Activated CD8-positive, alpha-beta memory T cell treated with anti-CD3 and anti-CD28 coated beads for 24 hours (primary cell): Measurements from ENCODE around the gene AKAP17A.

Experiments
- DNase-seq: peaks from one replicate; pipeline ENCODE4 v3.0.0-alpha.2; 2020

The AKAP17A gene

GRCh38 chrX:1584237-1585011 is 7.0 kb upstream of the AKAP17A start:
- peak; percentile 42 for DNase-seq

- DNase-seq: peak; percentile 55
These were observed 4.2 kb upstream of the AKAP17A start for GRCh38 chrX:1587161-1587560.

GRCh38 chrX:1589356-1590130 is 1.9 kb upstream of the AKAP17A start:
- DNase-seq: peak; percentile 48

- DNase-seq: peak; percentile 64
These were observed 562 bp downstream of the AKAP17A start for GRCh38 chrX:1591863-1592469.

- peak; percentile 66 for DNase-seq
These were observed 1.2 kb downstream of the AKAP17A start for GRCh38 chrX:1592470-1593142.

GRCh38 chrX:1593286-1594271 is 2.2 kb downstream of the AKAP17A start:
- no peak for DNase-seq

GRCh38 chrX:1595711-1596060 is 4.3 kb downstream of the AKAP17A start:
- DNase-seq: no peak

GRCh38 chrX:1596676-1597344 is 5.4 kb downstream of the AKAP17A start:
- no peak for DNase-seq

- no peak for DNase-seq
These were observed 6.1 kb downstream of the AKAP17A start for GRCh38 chrX:1597345-1598020.

GRCh38 chrX:1598021-1598875 is 6.8 kb downstream of the AKAP17A start:
- no peak for DNase-seq

GRCh38 chrX:1598876-1599790 is 7.7 kb downstream of the AKAP17A start:
- no peak for DNase-seq

GRCh38 chrX:1599791-1600405 is 8.5 kb downstream of the AKAP17A start:
- DNase-seq: no peak

GRCh38 chrX:1600406-1601050 is 9.1 kb downstream of the AKAP17A start:
- no peak for DNase-seq

- no peak for DNase-seq
These were observed 9.8 kb downstream of the AKAP17A start for GRCh38 chrX:1601051-1601767.

GRCh38 chrX:1601768-1602085 is 10.3 kb downstream of the AKAP17A start:
- DNase-seq: no peak

GRCh38 chrX:1602299-1602698 is 10.9 kb downstream of the AKAP17A start:
- no peak for DNase-seq

- no peak for DNase-seq
These were observed 15.1 kb downstream of the AKAP17A start for GRCh38 chrX:1606496-1606895.
